Right lung (tissue), 5 donors: ENCODE measurements around the gene PLEKHG4. TPM values are rescaled to one million over a fixed set of nuclear protein-coding genes. Genes with fewer than 3 reads are reported as not detected.

Experiments
- DNase-seq, 2 donors: peaks; one replicate each; pipeline ENCODE4 v3.0.0-alpha.2; 2013
- polyA plus RNA-seq, 5 donors: library from polyadenylated mRNA; unstranded; fragments of 120-200 nt; gene quantifications; one replicate each; pipeline versions ENCODE4 v1.2.1 to v1.2.3, GENCODE V29; 2013; ENCODE audit warnings: inconsistent platforms in 1 of 5, low replicate concordance in 1 of 5; ENCODE audit not compliant: insufficient read length in 5 of 5, insufficient read depth in 1 of 5

Gene PLEKHG4
- polyA plus RNA-seq, 5 donors: 29.1 to 38.9 (median 31.0) TPM

- DNase-seq: no peak
Measured at GRCh38 chr16:67283826-67284555, 4.7 kb downstream of the PLEKHG4 start.

DNA sequence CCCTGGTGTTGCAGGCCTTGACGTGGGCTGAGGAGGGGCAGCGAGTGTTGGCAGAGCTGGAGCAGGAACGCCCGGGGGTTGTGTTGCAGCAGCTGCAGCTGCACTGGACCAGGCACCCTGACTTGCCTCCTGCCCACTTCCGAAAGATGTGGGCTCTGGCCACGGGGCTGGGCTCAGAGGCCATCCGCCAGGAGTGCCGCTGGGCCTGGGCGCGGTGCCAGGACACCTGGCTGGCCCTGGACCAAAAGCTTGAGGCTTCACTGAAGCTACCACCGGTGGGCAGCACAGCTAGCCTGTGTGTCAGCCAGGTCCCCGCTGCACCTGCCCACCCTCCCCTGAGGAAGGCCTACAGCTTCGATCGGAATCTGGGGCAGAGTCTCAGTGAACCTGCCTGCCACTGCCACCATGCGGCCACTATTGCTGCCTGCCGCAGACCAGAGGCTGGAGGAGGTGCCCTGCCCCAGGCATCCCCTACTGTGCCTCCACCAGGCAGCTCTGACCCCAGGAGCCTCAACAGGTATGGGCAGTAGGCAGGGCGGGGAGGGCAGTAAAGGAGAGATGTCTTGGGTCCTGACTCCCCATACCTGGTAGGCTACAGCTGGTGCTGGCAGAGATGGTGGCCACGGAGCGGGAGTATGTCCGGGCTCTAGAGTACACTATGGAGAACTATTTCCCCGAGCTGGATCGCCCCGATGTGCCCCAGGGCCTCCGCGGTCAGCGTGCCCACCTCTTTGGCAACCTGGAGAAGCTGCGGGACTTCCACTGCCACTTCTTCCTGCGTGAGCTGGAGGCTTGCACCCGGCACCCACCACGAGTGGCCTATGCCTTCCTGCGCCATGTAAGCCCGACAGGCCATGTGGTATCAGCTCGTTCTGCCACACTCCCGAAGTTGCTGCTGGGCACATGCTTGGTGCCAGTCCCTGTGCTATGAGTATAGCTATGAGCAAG, 5.6 kb downstream of the PLEKHG4 start:
- DNase-seq: no peak

- DNase-seq: no peak
Measured at GRCh38 chr16:67286441-67287235, 7.3 kb downstream of the PLEKHG4 start.

DNA sequence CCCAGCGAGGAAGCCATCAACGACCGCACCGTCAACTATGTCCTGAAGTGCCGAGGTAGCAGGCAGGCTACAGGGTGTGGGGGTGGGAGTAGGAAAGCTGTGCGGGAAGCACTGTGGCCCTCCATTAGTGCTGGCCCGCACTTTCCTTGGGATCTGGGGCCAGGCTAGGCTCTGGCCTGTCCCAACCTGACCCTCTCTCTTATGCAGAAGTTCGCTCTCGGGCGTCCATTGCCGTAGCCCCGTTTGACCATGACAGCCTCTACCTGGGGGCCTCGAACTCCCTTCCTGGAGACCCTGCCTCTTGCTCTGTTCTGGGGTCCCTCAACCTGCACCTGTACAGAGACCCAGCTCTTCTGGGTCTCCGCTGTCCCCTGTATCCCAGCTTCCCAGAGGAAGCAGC, 8.6 kb downstream of the PLEKHG4 start:
- DNase-seq: no peak

DNA sequence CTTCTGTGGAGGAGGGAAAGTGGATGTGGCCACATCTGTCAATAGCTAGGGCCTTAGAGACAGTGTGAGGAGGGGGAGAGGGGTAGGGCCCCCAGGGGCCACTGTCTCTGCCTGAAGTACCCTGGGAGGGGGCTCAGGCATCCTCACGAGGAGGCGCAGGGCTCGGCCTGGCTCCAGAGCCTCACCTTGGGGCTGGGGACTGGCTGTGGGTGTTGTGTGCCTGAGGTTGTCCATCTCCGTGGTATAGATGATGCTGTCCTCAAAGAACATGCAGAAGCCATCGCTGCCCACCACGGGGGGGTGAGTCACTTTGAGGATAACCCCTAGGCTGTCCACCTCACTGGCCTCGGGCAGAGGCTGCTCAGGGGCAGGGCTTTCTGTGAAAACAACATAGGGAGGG, 12.1 kb downstream of the PLEKHG4 start:
- DNase-seq: no peak

GRCh38 chr16:67294171-67294757, 14.9 kb downstream of the PLEKHG4 start:
- no peak for DNase-seq

- no peak for DNase-seq
Measured at GRCh38 chr16:67294938-67295361, 15.6 kb downstream of the PLEKHG4 start.

GRCh38 chr16:67296420-67296819, 17.1 kb downstream of the PLEKHG4 start:
- DNase-seq: no peak

DNA sequence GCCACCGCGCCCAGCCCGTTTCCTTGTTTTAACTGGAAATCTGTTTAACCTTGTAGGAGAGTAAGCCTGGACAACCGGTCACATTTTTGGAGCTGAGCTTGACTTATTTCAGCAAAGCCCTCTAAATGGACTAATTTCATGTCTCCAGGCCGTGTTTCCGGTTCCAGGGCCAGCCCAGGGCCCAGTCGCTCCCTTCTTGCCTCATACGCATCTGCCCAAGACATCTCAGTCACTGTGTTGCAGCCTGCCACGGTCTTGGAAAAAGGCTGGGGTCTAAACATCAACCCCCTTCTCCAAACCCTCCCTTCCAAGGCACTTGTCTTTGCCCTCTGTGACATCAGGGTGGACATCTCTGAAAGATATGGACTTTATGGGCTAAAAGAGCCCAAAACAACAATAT, 18.9 kb downstream of the PLEKHG4 start:
- no peak for DNase-seq

DNA sequence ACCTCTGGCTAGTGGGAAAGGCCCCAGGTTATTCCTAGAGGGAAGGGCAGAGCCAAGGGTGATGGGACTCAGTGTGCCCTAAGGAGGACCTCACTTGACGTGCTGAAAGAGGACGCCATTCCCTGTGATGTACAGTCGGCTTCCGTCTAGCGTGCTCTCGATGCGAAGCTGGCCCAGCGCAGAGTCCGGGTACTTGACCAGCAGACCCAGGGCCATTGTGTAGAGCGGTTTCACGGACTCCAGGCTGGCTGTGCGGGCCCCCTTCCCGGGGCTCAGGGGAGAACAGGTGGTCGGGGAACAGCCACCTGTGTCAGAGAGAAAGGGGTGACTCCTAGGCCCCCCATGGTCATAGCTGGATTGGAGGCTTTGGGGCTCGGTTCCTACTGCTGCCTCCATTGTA, 19.9 kb downstream of the PLEKHG4 start:
- no peak for DNase-seq

DNA sequence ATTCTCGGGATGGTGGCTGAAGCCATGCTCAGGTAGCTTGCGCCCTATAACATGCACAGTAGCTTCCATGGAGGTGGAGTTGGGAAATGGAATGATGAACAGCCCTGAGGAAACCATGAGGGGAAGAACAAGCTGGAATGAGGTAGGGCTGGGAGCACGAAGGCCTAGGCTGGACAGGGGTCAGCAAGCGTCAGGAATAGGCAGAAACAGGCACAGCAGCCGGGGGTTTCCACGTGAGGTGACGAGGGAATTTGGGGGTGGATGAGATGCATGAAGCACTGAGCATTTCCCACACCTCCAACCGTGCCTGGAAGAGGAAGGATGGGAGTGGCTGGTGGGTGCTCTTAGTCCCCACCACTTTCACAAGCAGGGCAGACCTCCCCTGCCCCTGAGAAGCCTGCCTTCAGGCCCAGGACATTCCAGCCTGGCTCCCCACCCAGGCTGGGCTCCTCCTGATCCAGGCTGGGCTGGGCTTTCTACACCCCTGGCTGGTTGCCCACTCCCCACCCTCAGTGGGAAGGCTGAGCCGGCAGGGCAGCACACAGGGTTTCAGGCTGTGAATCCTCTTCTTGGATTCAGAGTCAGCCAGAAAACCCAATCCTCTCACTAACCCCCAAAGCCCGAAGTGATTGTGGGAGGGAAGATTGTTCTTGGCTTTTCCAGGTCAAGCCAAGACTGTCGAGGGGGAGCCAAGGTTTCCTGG, 21.9 kb downstream of the PLEKHG4 start:
- no peak for DNase-seq

DNA sequence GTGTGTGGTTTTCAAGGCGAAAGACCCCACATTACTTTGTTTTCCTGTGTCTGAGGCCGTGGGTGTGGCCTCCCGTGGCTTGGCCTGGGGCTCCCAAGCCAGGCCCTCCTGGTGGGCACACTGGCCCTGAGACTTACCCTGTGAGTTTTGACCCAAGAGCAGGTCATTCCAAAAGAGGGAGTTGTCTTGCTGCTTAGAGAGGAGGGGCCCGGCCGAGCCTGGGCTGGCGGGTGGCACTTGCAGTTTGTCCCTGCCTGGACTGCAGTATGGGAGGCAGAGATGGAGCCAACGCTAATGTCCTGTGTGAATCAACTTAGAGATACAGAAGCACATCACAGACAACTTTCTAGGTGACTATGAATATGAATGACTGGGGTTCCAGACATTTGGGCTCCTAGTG, 22.7 kb downstream of the PLEKHG4 start:
- DNase-seq: no peak

DNA sequence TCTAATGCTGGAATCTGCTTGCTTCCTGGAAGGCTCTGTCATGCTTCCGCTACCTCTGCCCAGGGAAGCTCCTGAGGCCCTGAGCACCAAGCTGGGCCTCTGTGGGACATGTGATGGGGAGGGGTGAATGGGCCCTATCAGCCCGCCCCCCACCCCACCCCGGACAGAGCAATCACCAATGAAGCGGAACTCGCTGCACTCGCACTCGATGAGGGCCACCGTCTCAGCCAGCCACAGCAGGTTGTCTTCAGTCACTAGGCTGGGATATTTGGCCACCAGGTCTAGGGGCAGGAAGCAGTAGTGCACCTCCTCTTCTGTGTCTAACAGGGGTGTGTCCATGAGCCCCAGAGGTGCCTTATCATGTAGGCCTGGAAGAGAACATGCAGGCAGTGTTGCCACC, 23.6 kb downstream of the PLEKHG4 start:
- DNase-seq: no peak

GRCh38 chr16:67304020-67304419, 24.7 kb downstream of the PLEKHG4 start:
- DNase-seq: no peak

DNA sequence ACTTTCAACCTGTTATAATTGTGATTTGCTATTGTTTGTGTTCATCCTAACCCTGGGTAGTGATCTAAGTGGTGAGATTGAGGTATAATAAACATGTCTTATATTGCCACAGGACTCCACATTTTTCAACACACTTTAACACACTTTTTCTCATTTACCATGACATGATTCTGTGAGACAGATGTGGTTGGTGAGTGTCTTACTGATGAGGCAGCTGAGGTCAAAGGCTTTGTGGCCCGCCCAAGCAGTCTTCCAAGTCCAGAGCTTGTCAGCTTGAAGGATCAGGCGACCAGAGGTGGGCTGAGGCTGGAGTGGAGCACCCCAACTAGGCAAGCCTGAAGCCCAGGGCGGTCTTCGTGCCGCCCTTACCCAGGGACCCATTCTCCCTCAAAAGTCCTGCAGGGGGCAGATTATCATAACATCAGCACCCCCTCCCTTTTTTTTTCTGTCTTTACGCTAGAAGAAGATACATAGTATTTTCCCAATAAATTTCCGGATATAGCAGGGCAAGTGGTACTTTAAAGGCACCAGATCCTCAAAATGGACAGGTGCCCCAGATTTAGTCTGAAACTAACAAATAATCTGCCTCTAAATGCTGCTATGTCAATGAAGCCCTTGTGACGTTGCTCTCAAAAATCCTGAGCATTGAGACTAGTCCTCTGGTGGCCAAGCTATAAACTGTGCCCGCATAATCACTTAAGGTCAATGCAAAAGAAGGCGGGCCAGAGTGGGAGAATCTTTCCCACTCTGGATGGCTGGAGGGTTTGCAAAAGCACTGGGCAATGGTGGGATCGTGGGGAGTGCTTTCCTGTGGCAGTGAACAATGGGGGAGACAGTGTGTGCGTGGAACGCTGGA, 26.1 kb downstream of the PLEKHG4 start:
- DNase-seq: no peak

DNA sequence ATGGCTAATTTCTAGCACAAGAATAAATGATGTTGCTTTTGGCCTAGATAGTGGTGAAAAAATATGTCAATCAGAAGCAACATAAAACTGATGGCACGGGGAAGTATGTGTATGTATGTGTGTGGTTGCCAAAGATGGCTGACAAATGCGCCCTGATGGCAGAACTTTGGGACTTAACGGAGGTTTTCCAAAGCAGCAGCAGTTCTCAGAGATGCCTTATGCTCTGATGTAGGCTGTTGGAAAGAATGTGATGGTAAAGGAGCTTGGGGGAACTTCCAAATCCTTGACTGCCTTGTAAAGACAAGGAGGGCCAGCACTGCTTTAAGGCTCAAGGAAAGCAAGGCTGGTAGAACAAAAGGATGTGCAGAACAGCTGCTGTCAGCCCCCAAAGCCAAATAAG, 31.2 kb downstream of the PLEKHG4 start:
- DNase-seq: no peak

GRCh38 chr16:67311607-67312488, 32.5 kb downstream of the PLEKHG4 start:
- no peak for DNase-seq

- DNase-seq: no peak
Measured at GRCh38 chr16:67312719-67313118, 33.4 kb downstream of the PLEKHG4 start.

GRCh38 chr16:67317853-67318252, 38.5 kb downstream of the PLEKHG4 start:
- DNase-seq: no peak
